Right ventricle myocardium inferior (tissue), 1 donor: ENCODE data around the gene ZNF500. TPM values are rescaled to one million over a fixed set of nuclear protein-coding genes. Genes with fewer than 3 reads are reported as not detected.

ENCODE experiments used
- ATAC-seq: fragments of 200-7000 bp; cut with Tn5 transposase; one replicate; pipeline ENCODE4 v1.9.1; 2020; ENCODE audit warnings: mild to moderate bottlenecking, moderate library complexity
- DNase-seq: peaks from one replicate; pipeline ENCODE4 v3.0.0; 2021; ENCODE audit errors: missing footprints
- intact Hi-C: fragments of 100-400 bp; cut with DNase I; formaldehyde crosslinking; loops from one replicate; pipeline ENCODE4 v1.11.0; 2022
- total RNA-seq: library from RNA; stranded (reverse); fragmentation: NEBNext Ultra II Directional; extraction: Animal tissue kit (Norgen Biotek cat#: 25700); gene quantifications from one replicate; pipeline ENCODE4 v1.2.1, GENCODE V29; 2021
- donor health status: DM: no; HTN: yes; CAD: no; lungs with severe emphysema.

Gene ZNF500
- total RNA-seq, 1 donor from 2014 or later, result 6.5 TPM

GRCh38 chr16:4783251-4783950 lies 16.4 kb upstream of the ZNF500 start:
- intact Hi-C loops, result no loop called here
- ATAC-seq (no peak), DNase-seq (no peak)

DNA sequence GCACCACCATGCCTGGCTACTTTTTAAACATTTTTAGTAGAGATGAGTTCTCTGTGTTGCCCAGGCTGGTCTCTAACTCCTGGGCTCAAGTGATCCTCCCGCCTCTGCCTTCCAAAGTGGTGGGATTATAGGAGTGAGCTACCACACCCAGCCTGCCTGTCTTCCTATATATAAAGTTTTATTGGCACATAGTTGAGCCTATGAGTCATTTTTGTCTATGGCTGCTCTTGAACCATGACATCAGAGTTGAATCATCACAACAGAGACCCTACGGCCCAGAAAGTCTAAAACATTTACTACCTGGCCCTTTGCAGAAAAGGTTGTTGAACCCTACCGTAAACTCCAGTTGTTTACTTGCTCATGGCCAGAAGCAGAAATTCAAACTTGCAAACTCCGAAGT lies 13.3 kb upstream of the ZNF500 start:
- ATAC-seq, result no peak

GRCh38 chr16:4778050-4778392 lies 11.1 kb upstream of the ZNF500 start:
- no peak for ATAC-seq
- intact Hi-C loops, result no loop called here

More for the DNA sequence above, 13.3 kb upstream of the ZNF500 start:
- no peak for DNase-seq
- intact Hi-C loops, result no loop called here

GRCh38 chr16:4777339-4778049 lies 10.5 kb upstream of the ZNF500 start:
- DNase-seq (no peak), ATAC-seq (no peak)
- intact Hi-C loops, result no loop called here

More at GRCh38 chr16:4778050-4778392, 11.1 kb upstream of the ZNF500 start:
- no peak for DNase-seq

GRCh38 chr16:4776141-4776705 lies 9.3 kb upstream of the ZNF500 start:
- intact Hi-C loops, result no loop called here
- DNase-seq (no peak), ATAC-seq (no peak)

DNA sequence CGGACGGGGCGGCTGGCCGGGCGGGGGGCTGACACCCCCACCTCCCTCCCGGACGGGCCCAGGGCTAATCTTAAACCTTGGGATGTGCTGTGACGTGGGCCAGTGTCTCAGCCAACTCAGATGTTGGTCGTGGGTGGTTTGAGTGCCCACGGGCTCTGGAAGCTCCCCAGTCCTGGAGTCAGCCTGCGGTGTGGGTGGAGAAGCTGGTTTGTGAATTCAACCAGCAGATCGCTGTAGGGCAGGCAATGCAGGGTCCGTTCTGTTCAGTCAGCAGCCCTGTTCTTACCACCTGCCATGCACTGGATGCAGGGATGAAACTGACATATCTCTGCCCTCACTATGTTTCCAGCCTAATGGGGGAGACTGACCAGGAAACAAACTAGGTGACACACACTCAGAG lies 8.0 kb upstream of the ZNF500 start:
- DNase-seq, result no peak
- no peak for ATAC-seq
- intact Hi-C loops, result no loop called here

GRCh38 chr16:4772351-4772750 lies 5.4 kb upstream of the ZNF500 start:
- no peak for ATAC-seq
- intact Hi-C loops, result no loop called here
- no peak for DNase-seq

- intact Hi-C loops, result no loop called here
- DNase-seq, result no peak
- no peak for ATAC-seq
Observed at GRCh38 chr16:4771646-4772045, 4.7 kb upstream of the ZNF500 start.

GRCh38 chr16:4769306-4769638 lies 2.3 kb upstream of the ZNF500 start:
- intact Hi-C loops, result no loop called here
- no peak for DNase-seq

DNA sequence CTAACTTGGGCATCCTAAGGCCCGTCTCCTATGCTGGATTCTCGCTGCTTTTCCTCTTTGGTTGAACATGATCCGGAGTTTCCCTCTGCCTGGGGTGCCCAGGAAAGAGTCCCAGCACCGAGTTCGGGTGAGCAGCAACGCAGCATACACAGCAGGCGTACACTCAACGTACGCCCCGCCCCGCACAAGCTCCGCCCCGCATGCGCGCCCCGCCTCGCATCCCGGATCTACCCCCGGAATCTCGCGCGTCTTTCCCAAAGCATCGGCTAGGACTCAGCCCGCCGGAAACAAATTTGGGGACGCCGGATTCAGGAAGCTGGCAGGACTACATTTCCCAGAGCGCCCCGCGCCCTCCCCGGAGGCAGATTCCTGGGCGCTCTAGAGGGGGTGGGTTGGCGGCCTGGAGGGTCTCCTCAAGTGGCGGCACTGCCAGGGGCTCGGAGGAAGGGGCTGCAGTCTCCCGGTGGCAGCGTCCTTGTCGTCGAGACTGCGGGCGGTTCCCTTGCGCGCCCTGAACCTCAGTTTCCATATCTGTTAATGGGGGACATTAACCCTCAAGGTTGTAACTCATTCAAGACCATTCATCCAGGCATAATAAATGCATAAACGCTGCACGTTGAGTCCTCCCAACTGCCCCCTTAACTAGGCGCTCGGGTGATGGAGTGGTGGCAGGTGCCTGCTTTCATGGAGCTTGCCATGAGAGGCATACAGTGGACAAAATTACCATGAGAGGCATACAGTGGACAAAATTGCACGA lies 1.8 kb upstream of the ZNF500 start:
- ATAC-seq, result peak; percentile 94
- DNase-seq, result peak; percentile 98
- intact Hi-C loops, result no loop called here

More at GRCh38 chr16:4769306-4769638, 2.3 kb upstream of the ZNF500 start:
- no peak for ATAC-seq

- no peak for ATAC-seq
- DNase-seq, result peak; percentile 18
- intact Hi-C loops, result no loop called here
Observed at GRCh38 chr16:4767872-4768548, 1.0 kb upstream of the ZNF500 start.

- DNase-seq, result peak; percentile 37
- intact Hi-C loops, result no loop called here
- no peak for ATAC-seq
Observed at GRCh38 chr16:4765511-4766474, 1.2 kb downstream of the ZNF500 start.

DNA sequence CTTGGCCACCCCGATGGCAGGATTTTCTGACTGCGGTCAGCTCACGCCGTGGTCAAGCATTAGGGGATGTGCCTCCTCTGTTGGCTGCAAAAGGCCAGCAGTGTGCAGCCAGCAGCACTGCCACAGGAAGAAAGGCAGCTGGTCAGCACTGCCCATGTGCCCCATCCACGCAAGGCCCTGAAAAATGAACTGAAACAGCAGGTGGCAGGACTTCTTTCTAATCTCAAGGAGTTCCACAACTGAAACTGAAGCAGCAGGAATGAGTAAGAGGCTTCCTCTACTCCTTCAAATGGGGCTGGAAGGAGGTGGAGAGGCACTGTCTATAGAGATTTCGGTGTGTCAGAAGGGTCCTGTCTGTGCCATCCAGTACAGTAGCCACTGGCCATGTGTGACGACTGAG lies 3.2 kb downstream of the ZNF500 start:
- ATAC-seq (no peak), DNase-seq (peak; percentile 34)
- intact Hi-C loops, result no loop called here

GRCh38 chr16:4762205-4762604 lies 4.8 kb downstream of the ZNF500 start:
- no peak for DNase-seq
- intact Hi-C loops, result no loop called here
- no peak for ATAC-seq

DNA sequence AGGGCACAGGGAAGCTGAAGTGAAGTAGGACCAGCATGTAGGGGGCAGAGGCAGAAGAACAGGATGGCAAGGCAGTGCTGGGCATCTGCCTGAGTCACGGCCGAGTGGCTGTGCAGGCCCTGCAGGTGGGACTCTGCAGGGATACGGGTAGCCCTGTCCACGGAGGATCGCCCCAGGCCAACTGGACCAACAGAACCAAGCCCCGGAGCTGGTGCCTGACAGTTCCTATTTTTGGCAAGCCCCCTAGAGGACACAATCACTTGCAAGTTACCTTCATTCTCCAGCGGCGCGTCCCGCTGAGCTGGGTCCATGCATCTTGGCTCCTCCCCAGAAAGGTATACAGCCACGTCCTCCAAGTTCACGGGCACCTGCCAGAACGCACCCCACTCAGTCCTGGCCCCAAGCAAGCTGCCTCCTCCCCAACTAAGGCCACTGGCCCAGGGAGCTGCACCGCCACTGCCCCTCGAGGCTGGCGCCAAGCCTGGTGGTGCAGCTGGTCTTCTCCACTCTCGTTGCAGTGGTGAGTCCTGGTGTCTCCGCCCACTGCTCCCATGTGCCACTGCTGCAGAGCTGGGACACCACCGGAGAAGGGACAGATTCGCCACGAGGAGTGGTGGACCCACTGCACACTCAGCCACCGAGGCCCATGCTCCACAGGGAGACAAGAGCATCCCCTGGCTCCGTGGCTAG lies 6.6 kb downstream of the ZNF500 start:
- ATAC-seq, result no peak
- intact Hi-C loops, result no loop called here
- DNase-seq, result no peak

DNA sequence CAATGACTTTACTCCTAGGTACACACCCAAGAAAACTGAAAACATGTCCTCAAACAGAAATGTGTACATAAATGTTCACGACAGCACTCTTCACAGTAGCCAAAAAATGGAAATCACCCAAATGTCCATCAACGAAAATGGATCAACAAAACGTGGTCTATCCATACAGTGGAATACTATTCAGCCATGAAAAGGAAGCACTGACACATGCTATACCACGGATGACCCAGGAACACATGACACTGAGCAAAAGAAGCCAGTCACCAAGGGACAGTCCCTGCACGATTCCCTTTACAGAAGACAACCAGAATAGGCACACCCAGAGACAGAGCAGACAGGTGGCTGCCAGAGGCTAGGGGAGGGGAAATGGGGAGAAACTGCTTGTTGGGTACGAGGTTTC lies 11.3 kb downstream of the ZNF500 start:
- intact Hi-C loops, result no loop called here
- ATAC-seq (no peak), DNase-seq (no peak)

- DNase-seq (no peak), ATAC-seq (no peak)
- intact Hi-C loops, result no loop called here
Observed at GRCh38 chr16:4754865-4755264, 12.1 kb downstream of the ZNF500 start.

- DNase-seq, result no peak
- no peak for ATAC-seq
- intact Hi-C loops, result no loop called here
Observed at GRCh38 chr16:4753227-4753626, 13.7 kb downstream of the ZNF500 start.
